ENCODE data around the gene SBNO2.

Gene SBNO2

DNA sequence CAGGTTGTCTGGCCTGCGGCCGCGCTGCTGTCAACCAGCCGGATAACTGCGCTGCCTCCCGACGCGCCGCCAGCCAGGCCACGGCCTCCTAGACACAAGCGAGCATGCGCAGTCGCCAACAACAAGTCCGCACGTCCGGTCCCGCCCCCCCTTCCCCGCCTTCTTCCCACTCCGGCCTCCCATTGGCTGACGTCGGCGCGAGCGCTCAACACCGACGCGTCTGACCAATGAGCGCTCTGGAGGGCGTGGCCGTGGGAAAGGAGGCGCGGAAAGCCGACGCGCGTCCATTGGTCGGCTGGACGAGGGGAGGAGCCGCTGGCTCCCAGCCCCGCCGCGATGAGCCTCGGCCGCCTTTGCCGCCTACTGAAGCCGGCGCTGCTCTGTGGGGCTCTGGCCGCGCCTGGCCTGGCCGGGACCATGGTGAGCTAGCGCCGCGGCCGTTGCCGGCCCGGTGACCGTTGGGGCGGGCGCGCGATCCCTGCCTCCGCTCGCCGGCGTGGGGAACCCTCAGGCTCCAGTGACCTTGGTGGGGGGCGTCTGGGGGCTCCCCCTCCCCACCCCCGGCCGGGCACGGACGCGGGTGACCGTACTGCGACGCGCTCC lies 70.3 kb downstream of the SBNO2 start, which contains the start of gene GPX4:
GPX4 (plus strand) TSS at position 287 of the 603 bp plus-strand sequence; CDS start at position 337, 50 bp downstream.
- DNase-seq, result peak; percentile 98

DNA sequence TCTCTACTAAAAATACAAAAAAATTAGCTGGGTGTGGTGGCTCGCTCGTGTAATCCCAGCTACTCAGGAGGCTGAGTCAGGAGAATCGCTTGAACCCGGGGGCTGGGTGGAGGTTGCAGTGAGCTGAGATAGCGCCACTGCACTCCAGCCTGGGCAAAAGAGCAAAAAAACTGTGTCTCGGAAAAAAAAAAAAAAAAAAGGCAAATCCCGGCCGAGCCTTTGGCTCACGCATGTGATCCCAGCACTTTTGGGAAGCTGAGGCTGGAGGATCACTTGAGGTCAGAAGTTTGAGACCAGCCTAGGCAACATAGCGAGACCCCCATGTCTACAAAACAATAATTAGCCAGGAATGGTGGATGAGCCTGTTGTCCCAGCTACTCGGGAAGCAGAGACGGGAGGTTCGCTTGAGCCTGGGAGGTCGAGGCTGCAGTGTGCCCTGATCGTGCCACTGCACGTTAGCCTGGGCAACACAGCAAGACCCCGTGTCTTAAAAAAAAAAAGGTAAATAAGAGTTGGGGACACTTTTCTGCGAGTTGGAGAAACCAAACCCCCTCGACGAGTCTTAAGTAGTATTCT lies 70.8 kb downstream of the SBNO2 start:
- DNase-seq, result no peak

GRCh38 chr19:1102407-1103131 lies 71.5 kb downstream of the SBNO2 start:
- no peak for DNase-seq

- DNase-seq, result no peak
Measured at GRCh38 chr19:1101337-1101698, 72.8 kb downstream of the SBNO2 start.

GRCh38 chr19:1098177-1099051 lies 75.7 kb downstream of the SBNO2 start:
- DNase-seq, result no peak

- no peak for DNase-seq
Measured at GRCh38 chr19:1097810-1098176, 76.3 kb downstream of the SBNO2 start.

DNA sequence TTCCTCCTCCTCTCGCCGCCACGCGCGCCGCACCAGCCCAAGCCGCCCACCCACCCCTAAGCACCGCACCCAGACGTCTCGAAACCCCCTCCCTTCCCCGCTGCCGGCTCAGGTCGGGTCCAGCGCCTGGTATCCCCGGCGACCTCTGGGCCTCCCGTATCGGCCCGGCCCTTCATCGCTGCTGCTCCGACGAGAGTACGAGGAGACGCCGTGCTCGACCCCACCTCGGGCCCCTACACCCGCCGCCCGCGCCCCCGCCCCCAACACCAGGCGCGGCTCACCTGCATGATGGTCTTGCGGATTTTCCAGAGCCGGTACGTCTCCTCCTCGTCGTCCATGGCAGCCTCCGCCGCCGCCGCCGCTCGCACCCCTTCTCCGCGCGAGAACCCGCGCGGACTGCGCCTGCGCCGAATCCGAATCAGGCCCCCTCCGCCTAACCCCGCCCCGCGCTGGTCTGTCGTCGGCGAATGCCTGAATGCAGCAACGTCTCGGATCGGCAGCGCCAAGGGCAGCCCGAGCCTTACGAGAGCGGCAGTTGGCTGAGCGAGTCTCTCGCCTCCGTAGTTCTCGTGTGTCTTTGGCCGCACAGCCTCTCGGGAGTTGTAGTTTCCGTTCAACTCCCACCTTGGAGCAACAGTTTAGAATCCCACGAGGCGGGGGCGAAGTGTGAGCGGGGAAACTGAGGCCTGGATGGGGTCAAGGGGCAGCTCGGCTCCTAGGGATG lies 78.9 kb downstream of the SBNO2 start, which contains the start of gene POLR2E:
POLR2E (minus strand) TSS at position 398 of the 724 bp plus-strand sequence; CDS start at position 338, 60 bp downstream.
- DNase-seq, result peak; percentile 96

DNA sequence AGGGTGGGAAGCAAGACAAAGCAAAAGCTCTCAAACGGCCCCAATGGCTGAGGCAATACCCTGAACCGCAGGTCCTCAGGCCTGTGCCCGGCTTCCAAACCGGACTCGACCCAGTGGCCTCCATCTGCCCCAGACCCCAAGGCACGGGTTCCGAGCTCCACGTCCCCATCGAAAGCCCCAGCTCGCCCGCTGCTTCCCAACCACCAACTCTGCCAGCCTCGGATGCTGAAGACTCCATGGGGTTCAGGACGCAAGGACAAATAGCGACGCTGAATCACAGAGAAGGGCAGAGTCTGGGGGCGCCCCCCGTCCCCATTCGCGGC lies 79.5 kb downstream of the SBNO2 start:
- DNase-seq, result no peak

DNA sequence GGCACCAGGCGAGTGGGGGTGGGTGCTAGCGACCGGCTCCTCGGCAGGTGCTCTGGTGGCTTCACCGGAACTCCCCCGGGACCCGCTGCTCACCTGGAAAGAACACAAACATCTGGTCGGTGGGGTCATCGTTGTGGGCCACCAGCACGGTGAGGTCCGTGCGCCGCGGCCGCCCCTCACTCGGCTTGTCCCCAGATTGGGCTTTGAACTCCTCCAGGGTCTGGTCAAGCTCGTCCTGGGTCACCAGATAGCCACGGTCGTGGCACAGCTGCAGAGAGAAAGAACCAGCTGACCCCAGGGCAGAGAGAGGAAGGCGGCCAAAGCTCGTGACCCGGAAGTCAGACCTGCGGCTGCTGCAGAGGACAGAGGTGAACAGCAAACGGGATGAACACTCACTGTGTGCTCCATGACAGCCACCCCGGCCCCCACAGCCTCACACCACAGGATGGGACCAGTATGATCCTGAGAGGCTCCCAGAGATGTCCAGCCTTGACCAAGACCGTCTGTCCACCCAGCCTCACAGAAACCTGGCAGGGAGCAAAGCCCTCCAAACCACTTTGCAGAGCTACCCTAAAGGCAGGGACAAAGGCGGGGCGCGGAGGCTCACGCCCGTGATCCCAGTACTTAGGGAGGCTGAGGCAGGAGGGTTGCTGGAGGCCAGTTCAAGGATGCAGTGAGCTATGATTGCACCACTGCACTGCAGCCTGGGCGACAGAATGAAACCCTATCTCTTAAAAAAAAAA lies 80.1 kb downstream of the SBNO2 start:
- no peak for DNase-seq

DNA sequence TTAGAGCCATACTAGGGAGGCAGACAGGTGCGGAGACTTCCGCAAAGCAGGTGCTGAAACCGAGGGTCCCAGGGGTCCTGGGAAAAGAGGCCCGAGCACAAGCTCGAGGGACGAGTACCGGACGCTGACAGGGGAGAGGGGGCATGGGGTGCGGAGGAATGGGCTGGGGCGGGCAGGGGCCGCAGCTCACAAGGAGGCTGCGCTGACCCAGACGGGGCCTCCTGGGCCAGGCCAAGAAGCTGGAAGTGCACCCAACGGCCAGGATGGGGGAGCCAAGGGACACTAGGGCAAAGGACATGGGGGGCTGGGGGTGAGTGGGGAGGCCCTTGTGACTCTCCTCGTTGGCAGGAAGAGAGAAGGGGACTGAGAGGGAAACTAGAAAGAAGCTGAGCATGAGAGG lies 80.7 kb downstream of the SBNO2 start:
- no peak for DNase-seq

DNA sequence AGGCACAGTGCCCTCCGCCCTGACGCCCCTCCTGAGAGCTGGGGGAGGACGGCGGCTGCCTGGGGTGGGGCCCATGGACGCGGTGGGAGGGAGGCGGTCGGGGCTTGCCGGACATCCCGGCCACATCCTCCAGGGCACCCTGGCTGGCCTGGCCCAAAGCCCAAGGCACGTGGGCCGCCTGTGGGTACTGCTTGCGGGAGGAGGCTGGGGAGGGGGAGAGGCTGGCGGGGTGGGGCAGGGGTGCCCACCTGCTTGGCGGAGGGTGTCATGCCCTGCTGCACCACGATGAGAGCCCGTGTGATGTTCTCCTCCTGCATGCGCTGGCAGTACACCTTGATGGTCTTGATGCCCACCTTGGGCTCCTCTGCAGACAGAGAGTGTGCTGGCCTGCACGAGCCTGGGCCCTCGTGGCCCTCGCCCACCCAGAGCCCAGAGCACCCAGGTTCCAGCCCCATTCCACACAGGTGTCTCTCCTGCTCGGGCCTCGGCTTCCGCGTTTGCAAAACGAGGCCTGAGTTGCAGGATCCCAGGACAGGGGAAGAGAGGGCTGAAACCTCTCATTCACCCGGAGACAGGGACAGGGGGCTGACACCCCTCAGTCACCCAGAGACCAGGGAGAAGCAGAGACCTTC lies 82.4 kb downstream of the SBNO2 start:
- no peak for DNase-seq

GRCh38 chr19:1090731-1091543 lies 83.1 kb downstream of the SBNO2 start:
- DNase-seq, result no peak

DNA sequence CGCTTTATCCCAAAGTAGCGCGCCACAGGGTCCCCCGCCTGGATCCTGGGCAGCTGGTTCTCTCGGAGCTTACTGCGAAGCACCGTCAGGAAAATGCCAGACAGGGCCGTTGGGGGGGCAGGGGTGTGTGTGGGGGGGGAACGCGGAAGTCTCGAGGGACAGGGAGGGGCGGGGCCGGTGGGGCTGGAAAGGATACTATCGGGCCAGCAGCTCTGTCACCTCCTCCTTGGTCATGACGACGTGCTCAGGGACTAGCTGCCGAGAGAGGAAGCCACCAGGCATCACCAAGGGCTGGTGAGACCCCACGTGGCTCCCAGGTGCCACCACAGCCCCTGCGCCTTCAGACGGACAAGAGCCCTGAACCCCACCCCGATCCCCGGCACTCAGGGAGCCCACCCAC lies 84.2 kb downstream of the SBNO2 start:
- DNase-seq, result no peak

DNA sequence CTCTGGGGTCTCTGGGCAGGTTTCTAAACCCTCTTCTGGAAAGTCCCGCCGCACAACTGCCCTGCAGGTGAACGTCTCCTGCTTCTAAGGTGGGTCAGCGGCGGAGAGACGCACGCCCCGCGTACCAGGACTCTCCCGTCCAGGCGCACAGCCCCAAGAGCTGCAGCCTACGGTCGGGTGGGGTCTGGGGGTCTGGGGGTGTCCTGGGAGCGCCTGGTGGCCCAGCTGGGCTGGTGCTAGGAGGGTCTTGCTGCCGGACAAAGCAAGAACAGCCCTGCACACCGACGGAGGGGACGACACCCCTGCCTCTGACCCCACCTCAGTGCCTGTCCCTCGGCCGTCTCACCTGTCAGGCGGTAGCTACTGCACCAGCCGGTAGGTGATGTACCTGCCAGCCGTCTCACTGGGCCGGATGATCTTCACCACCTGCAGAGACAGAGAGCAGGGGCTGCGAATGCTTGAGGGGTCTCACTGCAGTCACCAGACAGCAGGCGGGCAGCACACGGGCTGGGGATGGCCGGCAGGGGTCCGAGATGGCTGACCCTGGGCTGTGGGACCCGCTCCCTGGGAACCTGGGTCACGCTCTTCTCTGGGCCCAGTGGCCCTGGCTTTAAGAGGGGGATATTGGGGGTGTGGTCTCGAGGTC lies 84.8 kb downstream of the SBNO2 start:
- no peak for DNase-seq

GRCh38 chr19:1088416-1089010 lies 85.6 kb downstream of the SBNO2 start:
- DNase-seq, result no peak

DNA sequence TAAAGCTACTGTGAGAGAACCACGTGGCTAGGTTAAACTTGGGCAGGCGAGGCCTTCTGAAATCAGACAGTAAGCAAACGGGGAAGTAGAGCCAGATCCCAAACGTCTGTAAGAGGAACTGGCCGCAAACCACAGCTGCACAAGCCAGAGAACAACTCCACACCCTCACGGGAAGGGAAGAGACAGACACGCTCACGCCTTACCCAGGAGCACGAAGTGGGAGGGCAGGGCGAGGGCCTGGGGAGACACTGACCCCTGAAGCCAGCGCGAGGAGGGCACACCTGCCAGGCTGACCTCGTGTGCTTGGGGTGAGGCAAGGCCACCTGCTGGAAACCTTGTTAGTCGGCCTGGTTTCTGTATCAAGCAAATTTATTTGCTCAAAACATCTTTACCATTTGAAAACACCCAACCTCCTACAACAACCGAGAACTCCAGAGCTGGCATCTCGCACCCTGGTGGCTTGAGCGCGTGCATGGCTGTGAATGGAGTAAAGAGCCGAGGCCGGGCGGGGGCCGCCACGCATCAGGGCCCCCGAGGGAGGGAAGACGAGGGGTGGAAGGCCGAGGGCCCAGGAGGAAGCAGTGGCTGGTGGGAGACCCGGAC lies 86.2 kb downstream of the SBNO2 start:
- no peak for DNase-seq

DNA sequence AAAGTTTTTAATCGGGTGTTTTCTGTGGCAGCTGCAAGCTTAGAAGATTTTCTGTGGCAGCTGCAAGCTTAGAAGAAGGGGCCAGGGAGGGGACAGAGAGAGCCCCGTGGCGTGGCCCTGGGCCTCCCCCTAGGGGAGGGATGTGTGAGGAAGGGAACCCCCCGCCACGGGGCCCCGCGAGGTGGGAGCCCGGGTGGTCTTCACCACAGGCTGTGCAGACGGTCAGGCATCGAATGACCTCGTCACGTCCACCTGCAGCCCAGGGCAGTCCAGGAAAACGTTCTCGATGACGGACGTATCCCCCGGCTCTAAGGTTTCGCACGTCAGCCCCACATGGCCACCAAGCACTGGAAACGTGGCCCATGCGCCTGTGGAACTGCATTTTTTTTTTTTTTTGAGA lies 87.5 kb downstream of the SBNO2 start:
- no peak for DNase-seq

GRCh38 chr19:1085676-1086442 lies 88.2 kb downstream of the SBNO2 start:
- DNase-seq, result no peak
